HG03103 (cell line): ENCODE data around the gene GRID1.

Experiments
- ATAC-seq: cut with Tn5 transposase; IDR thresholded peaks from one replicate; pipeline ENCODE4 v1.9.1; 2021; ENCODE audit warnings: low read depth; ENCODE audit not compliant: unreplicated experiment

Gene GRID1

GRCh38 chr10:86060386-86061277 is 306.0 kb downstream of the GRID1 start:
- ATAC-seq = no peak

GRCh38 chr10:86059892-86060291 is 306.7 kb downstream of the GRID1 start:
- ATAC-seq = no peak

- ATAC-seq = no peak
Observed at GRCh38 chr10:86058964-86059363, 307.6 kb downstream of the GRID1 start.

GRCh38 chr10:86057708-86058107 is 308.9 kb downstream of the GRID1 start:
- no peak for ATAC-seq

GRCh38 chr10:86056672-86057071 is 309.9 kb downstream of the GRID1 start:
- ATAC-seq = no peak

- no peak for ATAC-seq
Observed at GRCh38 chr10:86055928-86056327, 310.7 kb downstream of the GRID1 start.

GRCh38 chr10:86053675-86054074 is 312.9 kb downstream of the GRID1 start:
- no peak for ATAC-seq

- ATAC-seq = no peak
Observed at GRCh38 chr10:86051586-86051985, 315.0 kb downstream of the GRID1 start.

- no peak for ATAC-seq
Observed at GRCh38 chr10:86049442-86049841, 317.2 kb downstream of the GRID1 start.

- no peak for ATAC-seq
Observed at GRCh38 chr10:86048973-86049372, 317.6 kb downstream of the GRID1 start.

- no peak for ATAC-seq
Observed at GRCh38 chr10:86048571-86048970, 318.0 kb downstream of the GRID1 start.

- ATAC-seq = no peak
Observed at GRCh38 chr10:86047588-86047987, 319.0 kb downstream of the GRID1 start.

GRCh38 chr10:86046845-86047460 is 319.6 kb downstream of the GRID1 start:
- no peak for ATAC-seq

GRCh38 chr10:86045896-86046295 is 320.7 kb downstream of the GRID1 start:
- no peak for ATAC-seq

- no peak for ATAC-seq
Observed at GRCh38 chr10:86044029-86044428, 322.6 kb downstream of the GRID1 start.

GRCh38 chr10:86043236-86043635 is 323.4 kb downstream of the GRID1 start:
- ATAC-seq = no peak

- ATAC-seq = no peak
Observed at GRCh38 chr10:86042161-86042560, 324.4 kb downstream of the GRID1 start.

- ATAC-seq = no peak
Observed at GRCh38 chr10:86041116-86041515, 325.5 kb downstream of the GRID1 start.

GRCh38 chr10:86038371-86038770 is 328.2 kb downstream of the GRID1 start:
- ATAC-seq = no peak

- ATAC-seq = no peak
Observed at GRCh38 chr10:86037096-86037495, 329.5 kb downstream of the GRID1 start.

GRCh38 chr10:86036544-86036831 is 330.1 kb downstream of the GRID1 start:
- ATAC-seq = no peak
